GM23338 (cell line): ENCODE data around the gene TMEM51. TPM values are rescaled to one million over a fixed set of nuclear protein-coding genes. Genes with fewer than 3 reads are reported as not detected.
A peak's percentile ranks its signal among the peaks of the same experiment; 100 is the strongest.

Experiments
- ATAC-seq: fragments of 200-7000 bp; cut with Tn5 transposase; 3 replicates; pipeline ENCODE4 v1.9.1; 2020
- DNase-seq: peaks from one replicate; pipeline ENCODE4 v3.0.0-alpha.2; 2015; ENCODE audit warnings: low spot score
- H2AFZ ChIP-seq: fragments of 200-600 bp; sonication (generic); 2 replicates; pipeline ENCODE4 v1.8.0; 2016; ENCODE audit warnings: antibody characterized with exemption, mild to moderate bottlenecking, moderate library complexity
- H3F3A ChIP-seq: fragments of 200-600 bp; sonication (generic); replicated peaks from 2 replicates; pipeline ENCODE4 v1.8.0; 2017; ENCODE audit warnings: antibody characterized with exemption, mixed run types, low read depth
- H3K27ac ChIP-seq: fragments of 200-600 bp; sonication (generic); 2 replicates; pipeline ENCODE4 v1.6.1; 2016; ENCODE audit warnings: low read depth
- H3K27me3 ChIP-seq: fragments of 200-600 bp; sonication (generic); 2 replicates; pipeline ENCODE4 v1.8.0; 2016; ENCODE audit warnings: mild to moderate bottlenecking, mixed run types, moderate library complexity; ENCODE audit not compliant: insufficient read depth
- H3K36me3 ChIP-seq: fragments of 200-600 bp; sonication (generic); 2 replicates; pipeline ENCODE4 v1.8.0; 2016; ENCODE audit warnings: mild to moderate bottlenecking; ENCODE audit not compliant: insufficient read depth
- H3K4me1 ChIP-seq: fragments of 200-600 bp; sonication (generic); 2 replicates; pipeline ENCODE4 v1.8.0; 2016; ENCODE audit warnings: mild to moderate bottlenecking, moderate library complexity; ENCODE audit not compliant: insufficient read depth
- H3K4me2 ChIP-seq: fragments of 200-600 bp; sonication (generic); 2 replicates; pipeline ENCODE4 v1.7.1; 2017; ENCODE audit warnings: mixed run types
- H3K4me3 ChIP-seq: fragments of 200-600 bp; sonication (generic); 2 replicates; pipeline ENCODE4 v1.6.1; 2016; ENCODE audit warnings: mixed run types
- H3K79me2 ChIP-seq: fragments of 200-600 bp; sonication (generic); replicated peaks from 2 replicates; pipeline ENCODE4 v1.8.0; 2017; ENCODE audit warnings: mild to moderate bottlenecking; ENCODE audit not compliant: insufficient read depth
- H3K9me2 ChIP-seq: fragments of 200-600 bp; sonication (generic); 2 replicates; pipeline ENCODE4 v1.8.0; 2017; ENCODE audit not compliant: insufficient read depth
- H4K20me1 ChIP-seq: fragments of 200-600 bp; sonication (generic); replicated peaks from 2 replicates; pipeline ENCODE4 v1.8.0; 2017; ENCODE audit warnings: mild to moderate bottlenecking; ENCODE audit not compliant: insufficient read depth
- H3K27ac Mint-ChIP-seq: 2 replicates; pipeline ENCODE4 v1.8.0; 2020; ENCODE audit warnings: inconsistent platforms, mild to moderate bottlenecking, moderate library complexity, mixed read lengths
- H3K27me3 Mint-ChIP-seq: 3 replicates; pipeline ENCODE4 v1.8.0; 2022; ENCODE audit warnings: low read depth, mild to moderate bottlenecking, moderate library complexity, mixed read lengths, inconsistent platforms; ENCODE audit not compliant: insufficient read depth, poor library complexity
- H3K36me3 Mint-ChIP-seq: 3 replicates; pipeline ENCODE4 v1.8.0; 2021; ENCODE audit warnings: low read depth, mild to moderate bottlenecking, inconsistent platforms, moderate library complexity, mixed read lengths
- H3K4me1 Mint-ChIP-seq: 3 replicates; pipeline ENCODE4 v1.8.0; 2020; ENCODE audit warnings: mild to moderate bottlenecking, inconsistent platforms, mixed read lengths
- H3K4me3 Mint-ChIP-seq: 3 replicates; pipeline ENCODE4 v1.8.0; 2021; ENCODE audit warnings: moderate library complexity, mild to moderate bottlenecking, inconsistent platforms, mixed read lengths
- H3K9me3 Mint-ChIP-seq: 3 replicates; pipeline ENCODE4 v1.8.0; 2020; ENCODE audit warnings: moderate library complexity, mild to moderate bottlenecking, inconsistent platforms, mixed read lengths
- CREB1 ChIP-seq: fragments of 250-450 bp; sonication (Bioruptor Pico); IDR thresholded peaks from 2 replicates; pipeline ENCODE4 v1.5.0; 2020; ENCODE audit warnings: low read depth, mild to moderate bottlenecking, moderate library complexity
- EZH2 ChIP-seq: fragments of 200-600 bp; sonication (generic); IDR thresholded peaks from one replicate; pipeline ENCODE4 v1.8.0; 2017; ENCODE audit warnings: antibody characterized with exemption, mild to moderate bottlenecking, low read depth; ENCODE audit not compliant: unreplicated experiment
- EZH2phosphoT487 ChIP-seq: fragments of 200-600 bp; sonication (generic); IDR thresholded peaks from one replicate; pipeline ENCODE4 v1.8.1; 2018; ENCODE audit warnings: antibody characterized with exemption; ENCODE audit not compliant: unreplicated experiment
- JUNB ChIP-seq: IDR thresholded peaks from one replicate; pipeline ENCODE4 v1.6.1; 2016; ENCODE audit warnings: antibody characterized with exemption; ENCODE audit not compliant: unreplicated experiment
- NANOG ChIP-seq: IDR thresholded peaks from 2 replicates; pipeline ENCODE4 v1.6.1; 2016; ENCODE audit warnings: antibody characterized with exemption, borderline replicate concordance
- POLR2AphosphoS5 ChIP-seq: IDR thresholded peaks from 2 replicates; pipeline ENCODE4 v1.6.1; 2016; ENCODE audit warnings: antibody characterized with exemption, low read depth
- STAT1 ChIP-seq: IDR thresholded peaks from one replicate; pipeline ENCODE4 v1.6.1; 2016; ENCODE audit warnings: antibody characterized with exemption; ENCODE audit not compliant: unreplicated experiment
- ZNF114 ChIP-seq: fragments of 250-450 bp; sonication (Bioruptor Pico); IDR thresholded peaks from 2 replicates; pipeline ENCODE4 v1.5.0; 2020; ENCODE audit warnings: mild to moderate bottlenecking, moderate library complexity
- ZNF331 ChIP-seq: fragments of 250-450 bp; sonication (Bioruptor Pico); IDR thresholded peaks from 2 replicates; pipeline ENCODE4 v1.5.0; 2020; ENCODE audit warnings: low read depth, mild to moderate bottlenecking, moderate library complexity
- polyA plus RNA-seq: library from polyadenylated mRNA; unstranded; fragments of >200 nt; fragmentation: Nextera tagmentation; extraction: Ambion mirVana; gene quantifications from 2 replicates; pipeline ENCODE4 v1.2.1, GENCODE V29; 2016
- total RNA-seq: library from RNA; depleted of rRNA; stranded (reverse); fragments of >200 nt; shearing (Covaris generic); gene quantifications from 2 replicates; pipeline ENCODE4 v1.2.3, GENCODE V29; 2014
- TF ChIP-seq, protein P1 (sequence below): IDR thresholded peaks from 2 replicates; pipeline ENCODE4 v1.6.1; 2016; ENCODE audit warnings: antibody characterized with exemption
- TF ChIP-seq, protein P2 (sequence below), 2 experiments: fragments of 200-600 bp in 1 of 2; sonication (generic) in 1 of 2; conservative IDR thresholded peaks; 2 replicates each; pipeline versions ENCODE4 v1.5.1 to v1.6.1; 2016 to 2017; ENCODE audit warnings: antibody characterized with exemption in 2 of 2, low read depth in 2 of 2, mild to moderate bottlenecking in 2 of 2, moderate library complexity in 1 of 2
- TF ChIP-seq, protein P3 (sequence below): IDR thresholded peaks from one replicate; pipeline ENCODE4 v1.6.1; 2018; ENCODE audit warnings: antibody characterized with exemption; ENCODE audit not compliant: unreplicated experiment
- TF ChIP-seq, protein P4 (sequence below): fragments of 250-450 bp; sonication (Bioruptor Pico); IDR thresholded peaks from 2 replicates; pipeline ENCODE4 v1.5.0; 2020; ENCODE audit warnings: mild to moderate bottlenecking, moderate library complexity

The TMEM51 gene
- total and polyA plus RNA-seq, 2 experiments from 2014 or later, result 4.0 to 5.2 TPM

DNA sequence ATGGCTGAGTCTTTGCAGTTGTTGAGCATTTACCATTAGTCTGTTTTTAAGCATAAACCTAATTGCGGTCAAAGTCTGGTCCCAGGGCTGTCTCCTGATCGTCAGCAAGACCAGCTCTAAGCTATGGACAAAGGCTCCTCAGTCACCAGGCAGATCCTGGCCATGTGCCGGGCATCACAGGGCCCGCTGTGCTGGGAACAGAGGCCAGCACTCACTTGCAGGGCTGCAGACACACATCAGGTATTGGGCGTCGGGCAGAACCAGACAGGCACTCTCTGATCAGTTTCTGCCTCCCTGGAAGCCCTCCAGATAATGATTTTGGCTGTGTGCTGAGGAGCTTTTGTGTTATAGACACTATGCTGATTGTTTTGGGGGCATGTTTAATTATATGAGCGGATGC, 26.6 kb downstream of the TMEM51 start:
- Mint-ChIP-seq H3K36me3 (no peaks in the 10 kb centered on the region; the same call in 2 of the 3 replicates), H3K4me3 (no peak overlapping the region), H3K27me3 (peaks cover 4% of the 10 kb centered on the region), H3K4me1 (peaks cover 49% of the 10 kb centered on the region), H3K9me3 (no peaks in the 10 kb centered on the region), H3K27ac (no peak overlapping the region)
- Histone ChIP-seq H3K27ac (no peak overlapping the region), H2AFZ (no peak overlapping the region), H3F3A (0 out of 2 replicates have a peak, but pooled peaks cover 5% of the 10 kb centered on the region), H4K20me1 (peaks cover 4% of the 10 kb centered on the region; the same call in 1 of the 2 replicates), H3K4me3 (no peak overlapping the region), H3K4me2 (no peak overlapping the region), H3K36me3 (no peaks in the 10 kb centered on the region), H3K27me3 (no peaks in the 10 kb centered on the region), H3K4me1 (peaks cover 8% of the 10 kb centered on the region; the same call in 1 of the 2 replicates), H3K79me2 (no peaks in the 10 kb centered on the region; the same call in 1 of the 2 replicates), H3K9me2 (no peaks in the 10 kb centered on the region)
- TF ChIP-seq ZNF114 (CRISPR knock-in tag) (no peak), JUNB (no peak), POLR2AphosphoS5 (no peak), EZH2 (no peak), NANOG (no peak), CREB1 (CRISPR knock-in tag) (no peak), EZH2phosphoT487 (no peak), STAT1 (no peak), ZNF331 (CRISPR knock-in tag) (no peak)
- TF ChIP-seq, protein P1, sequence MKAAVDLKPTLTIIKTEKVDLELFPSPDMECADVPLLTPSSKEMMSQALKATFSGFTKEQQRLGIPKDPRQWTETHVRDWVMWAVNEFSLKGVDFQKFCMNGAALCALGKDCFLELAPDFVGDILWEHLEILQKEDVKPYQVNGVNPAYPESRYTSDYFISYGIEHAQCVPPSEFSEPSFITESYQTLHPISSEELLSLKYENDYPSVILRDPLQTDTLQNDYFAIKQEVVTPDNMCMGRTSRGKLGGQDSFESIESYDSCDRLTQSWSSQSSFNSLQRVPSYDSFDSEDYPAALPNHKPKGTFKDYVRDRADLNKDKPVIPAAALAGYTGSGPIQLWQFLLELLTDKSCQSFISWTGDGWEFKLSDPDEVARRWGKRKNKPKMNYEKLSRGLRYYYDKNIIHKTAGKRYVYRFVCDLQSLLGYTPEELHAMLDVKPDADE, result no peak
- TF ChIP-seq, protein P2, sequence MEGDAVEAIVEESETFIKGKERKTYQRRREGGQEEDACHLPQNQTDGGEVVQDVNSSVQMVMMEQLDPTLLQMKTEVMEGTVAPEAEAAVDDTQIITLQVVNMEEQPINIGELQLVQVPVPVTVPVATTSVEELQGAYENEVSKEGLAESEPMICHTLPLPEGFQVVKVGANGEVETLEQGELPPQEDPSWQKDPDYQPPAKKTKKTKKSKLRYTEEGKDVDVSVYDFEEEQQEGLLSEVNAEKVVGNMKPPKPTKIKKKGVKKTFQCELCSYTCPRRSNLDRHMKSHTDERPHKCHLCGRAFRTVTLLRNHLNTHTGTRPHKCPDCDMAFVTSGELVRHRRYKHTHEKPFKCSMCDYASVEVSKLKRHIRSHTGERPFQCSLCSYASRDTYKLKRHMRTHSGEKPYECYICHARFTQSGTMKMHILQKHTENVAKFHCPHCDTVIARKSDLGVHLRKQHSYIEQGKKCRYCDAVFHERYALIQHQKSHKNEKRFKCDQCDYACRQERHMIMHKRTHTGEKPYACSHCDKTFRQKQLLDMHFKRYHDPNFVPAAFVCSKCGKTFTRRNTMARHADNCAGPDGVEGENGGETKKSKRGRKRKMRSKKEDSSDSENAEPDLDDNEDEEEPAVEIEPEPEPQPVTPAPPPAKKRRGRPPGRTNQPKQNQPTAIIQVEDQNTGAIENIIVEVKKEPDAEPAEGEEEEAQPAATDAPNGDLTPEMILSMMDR (conservative IDR thresholded peaks at IDR 0.05; ENCODE audit: low read depth in 2 of 2), result no peak
- TF ChIP-seq, protein P3, sequence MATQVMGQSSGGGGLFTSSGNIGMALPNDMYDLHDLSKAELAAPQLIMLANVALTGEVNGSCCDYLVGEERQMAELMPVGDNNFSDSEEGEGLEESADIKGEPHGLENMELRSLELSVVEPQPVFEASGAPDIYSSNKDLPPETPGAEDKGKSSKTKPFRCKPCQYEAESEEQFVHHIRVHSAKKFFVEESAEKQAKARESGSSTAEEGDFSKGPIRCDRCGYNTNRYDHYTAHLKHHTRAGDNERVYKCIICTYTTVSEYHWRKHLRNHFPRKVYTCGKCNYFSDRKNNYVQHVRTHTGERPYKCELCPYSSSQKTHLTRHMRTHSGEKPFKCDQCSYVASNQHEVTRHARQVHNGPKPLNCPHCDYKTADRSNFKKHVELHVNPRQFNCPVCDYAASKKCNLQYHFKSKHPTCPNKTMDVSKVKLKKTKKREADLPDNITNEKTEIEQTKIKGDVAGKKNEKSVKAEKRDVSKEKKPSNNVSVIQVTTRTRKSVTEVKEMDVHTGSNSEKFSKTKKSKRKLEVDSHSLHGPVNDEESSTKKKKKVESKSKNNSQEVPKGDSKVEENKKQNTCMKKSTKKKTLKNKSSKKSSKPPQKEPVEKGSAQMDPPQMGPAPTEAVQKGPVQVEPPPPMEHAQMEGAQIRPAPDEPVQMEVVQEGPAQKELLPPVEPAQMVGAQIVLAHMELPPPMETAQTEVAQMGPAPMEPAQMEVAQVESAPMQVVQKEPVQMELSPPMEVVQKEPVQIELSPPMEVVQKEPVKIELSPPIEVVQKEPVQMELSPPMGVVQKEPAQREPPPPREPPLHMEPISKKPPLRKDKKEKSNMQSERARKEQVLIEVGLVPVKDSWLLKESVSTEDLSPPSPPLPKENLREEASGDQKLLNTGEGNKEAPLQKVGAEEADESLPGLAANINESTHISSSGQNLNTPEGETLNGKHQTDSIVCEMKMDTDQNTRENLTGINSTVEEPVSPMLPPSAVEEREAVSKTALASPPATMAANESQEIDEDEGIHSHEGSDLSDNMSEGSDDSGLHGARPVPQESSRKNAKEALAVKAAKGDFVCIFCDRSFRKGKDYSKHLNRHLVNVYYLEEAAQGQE, result no peak
- TF ChIP-seq, protein P4, sequence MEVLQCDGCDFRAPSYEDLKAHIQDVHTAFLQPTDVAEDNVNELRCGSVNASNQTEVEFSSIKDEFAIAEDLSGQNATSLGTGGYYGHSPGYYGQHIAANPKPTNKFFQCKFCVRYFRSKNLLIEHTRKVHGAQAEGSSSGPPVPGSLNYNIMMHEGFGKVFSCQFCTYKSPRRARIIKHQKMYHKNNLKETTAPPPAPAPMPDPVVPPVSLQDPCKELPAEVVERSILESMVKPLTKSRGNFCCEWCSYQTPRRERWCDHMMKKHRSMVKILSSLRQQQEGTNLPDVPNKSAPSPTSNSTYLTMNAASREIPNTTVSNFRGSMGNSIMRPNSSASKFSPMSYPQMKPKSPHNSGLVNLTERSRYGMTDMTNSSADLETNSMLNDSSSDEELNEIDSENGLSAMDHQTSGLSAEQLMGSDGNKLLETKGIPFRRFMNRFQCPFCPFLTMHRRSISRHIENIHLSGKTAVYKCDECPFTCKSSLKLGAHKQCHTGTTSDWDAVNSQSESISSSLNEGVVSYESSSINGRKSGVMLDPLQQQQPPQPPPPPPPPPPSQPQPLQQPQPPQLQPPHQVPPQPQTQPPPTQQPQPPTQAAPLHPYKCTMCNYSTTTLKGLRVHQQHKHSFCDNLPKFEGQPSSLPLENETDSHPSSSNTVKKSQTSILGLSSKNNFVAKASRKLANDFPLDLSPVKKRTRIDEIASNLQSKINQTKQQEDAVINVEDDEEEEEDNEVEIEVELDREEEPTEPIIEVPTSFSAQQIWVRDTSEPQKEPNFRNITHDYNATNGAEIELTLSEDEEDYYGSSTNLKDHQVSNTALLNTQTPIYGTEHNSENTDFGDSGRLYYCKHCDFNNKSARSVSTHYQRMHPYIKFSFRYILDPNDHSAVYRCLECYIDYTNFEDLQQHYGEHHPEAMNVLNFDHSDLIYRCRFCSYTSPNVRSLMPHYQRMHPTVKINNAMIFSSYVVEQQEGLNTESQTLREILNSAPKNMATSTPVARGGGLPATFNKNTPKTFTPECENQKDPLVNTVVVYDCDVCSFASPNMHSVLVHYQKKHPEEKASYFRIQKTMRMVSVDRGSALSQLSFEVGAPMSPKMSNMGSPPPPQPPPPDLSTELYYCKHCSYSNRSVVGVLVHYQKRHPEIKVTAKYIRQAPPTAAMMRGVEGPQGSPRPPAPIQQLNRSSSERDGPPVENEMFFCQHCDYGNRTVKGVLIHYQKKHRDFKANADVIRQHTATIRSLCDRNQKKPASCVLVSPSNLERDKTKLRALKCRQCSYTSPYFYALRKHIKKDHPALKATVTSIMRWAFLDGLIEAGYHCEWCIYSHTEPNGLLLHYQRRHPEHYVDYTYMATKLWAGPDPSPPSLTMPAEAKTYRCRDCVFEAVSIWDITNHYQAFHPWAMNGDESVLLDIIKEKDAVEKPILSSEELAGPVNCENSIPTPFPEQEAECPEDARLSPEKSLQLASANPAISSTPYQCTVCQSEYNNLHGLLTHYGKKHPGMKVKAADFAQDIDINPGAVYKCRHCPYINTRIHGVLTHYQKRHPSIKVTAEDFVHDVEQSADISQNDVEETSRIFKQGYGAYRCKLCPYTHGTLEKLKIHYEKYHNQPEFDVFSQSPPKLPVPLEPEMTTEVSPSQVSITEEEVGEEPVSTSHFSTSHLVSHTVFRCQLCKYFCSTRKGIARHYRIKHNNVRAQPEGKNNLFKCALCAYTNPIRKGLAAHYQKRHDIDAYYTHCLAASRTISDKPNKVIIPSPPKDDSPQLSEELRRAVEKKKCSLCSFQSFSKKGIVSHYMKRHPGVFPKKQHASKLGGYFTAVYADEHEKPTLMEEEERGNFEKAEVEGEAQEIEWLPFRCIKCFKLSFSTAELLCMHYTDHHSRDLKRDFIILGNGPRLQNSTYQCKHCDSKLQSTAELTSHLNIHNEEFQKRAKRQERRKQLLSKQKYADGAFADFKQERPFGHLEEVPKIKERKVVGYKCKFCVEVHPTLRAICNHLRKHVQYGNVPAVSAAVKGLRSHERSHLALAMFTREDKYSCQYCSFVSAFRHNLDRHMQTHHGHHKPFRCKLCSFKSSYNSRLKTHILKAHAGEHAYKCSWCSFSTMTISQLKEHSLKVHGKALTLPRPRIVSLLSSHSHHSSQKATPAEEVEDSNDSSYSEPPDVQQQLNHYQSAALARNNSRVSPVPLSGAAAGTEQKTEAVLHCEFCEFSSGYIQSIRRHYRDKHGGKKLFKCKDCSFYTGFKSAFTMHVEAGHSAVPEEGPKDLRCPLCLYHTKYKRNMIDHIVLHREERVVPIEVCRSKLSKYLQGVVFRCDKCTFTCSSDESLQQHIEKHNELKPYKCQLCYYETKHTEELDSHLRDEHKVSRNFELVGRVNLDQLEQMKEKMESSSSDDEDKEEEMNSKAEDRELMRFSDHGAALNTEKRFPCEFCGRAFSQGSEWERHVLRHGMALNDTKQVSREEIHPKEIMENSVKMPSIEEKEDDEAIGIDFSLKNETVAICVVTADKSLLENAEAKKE (CRISPR knock-in tag), result no peak
- DNase-seq (no peak), ATAC-seq (0 out of 3 replicates have a peak, but pooled peaks have one; percentile 21)
